NCI-H748 (cell line): Measurements from ENCODE around the gene TEX22.

Experiments used
- DNase-seq: peaks from one replicate; lab custom pipeline; 2025; ENCODE audit not compliant: unreplicated experiment; lab: John Stamatoyannopoulos, UW

The TEX22 gene

DNA sequence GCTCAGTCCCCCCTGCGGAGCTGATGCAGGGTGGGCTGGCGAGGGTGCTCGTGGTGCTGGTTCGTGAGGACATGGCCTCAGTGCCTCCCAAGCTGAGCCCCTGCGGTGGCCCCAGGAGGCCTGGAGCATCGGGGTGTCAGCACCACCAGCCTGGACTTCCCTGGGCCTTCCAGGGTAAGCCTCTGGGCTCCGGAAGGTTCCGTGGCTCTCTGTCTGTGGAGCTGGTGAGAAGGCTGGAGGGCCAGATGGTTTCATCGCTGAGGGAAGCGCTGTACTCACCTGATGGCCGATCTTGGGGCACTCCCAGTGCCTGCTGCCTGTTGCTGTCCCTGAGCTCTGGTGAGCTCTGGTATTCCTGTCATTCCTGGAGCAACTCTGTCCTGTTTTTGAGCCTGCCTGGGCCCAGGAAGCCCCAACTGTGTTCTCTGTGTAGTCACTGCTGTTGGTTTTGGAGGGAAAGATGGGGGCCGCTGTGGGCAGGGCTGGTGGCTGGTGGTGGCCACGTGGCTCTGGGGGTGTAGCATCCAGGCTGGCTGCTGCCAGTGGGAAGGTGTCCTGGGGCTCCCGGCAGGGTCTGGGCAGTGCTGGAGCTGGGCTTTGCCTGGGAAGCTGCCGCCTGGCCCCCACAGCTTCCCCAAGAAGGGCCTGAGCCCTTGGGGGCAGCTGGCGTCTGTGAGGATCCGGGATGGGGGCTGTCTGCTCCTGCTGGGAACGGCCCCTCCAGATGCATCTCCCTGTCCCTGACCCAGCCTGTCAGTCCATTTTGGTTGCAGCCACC lies 39.6 kb downstream of the TEX22 start:
- DNase-seq = no peak

DNA sequence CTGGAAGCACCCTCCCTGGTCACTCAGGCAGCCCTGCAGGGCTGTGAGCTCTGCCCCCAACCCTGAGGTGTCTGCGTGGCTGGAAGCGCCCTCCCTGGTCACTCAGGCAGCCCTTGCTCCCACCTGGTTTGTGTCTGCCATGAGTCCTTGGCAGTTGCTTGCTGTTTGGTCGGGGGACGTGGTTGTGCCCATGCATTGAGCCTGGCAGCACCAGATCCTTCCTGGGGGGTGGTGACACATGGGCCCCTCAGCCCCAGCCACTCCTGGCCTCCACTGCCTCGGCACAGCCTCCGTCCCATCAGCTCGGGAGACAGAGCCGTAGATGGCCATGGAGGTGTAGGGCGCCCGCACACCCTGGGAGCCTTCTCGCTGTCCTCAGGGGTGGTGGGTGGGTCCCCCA lies 40.8 kb downstream of the TEX22 start:
- DNase-seq = no peak

DNA sequence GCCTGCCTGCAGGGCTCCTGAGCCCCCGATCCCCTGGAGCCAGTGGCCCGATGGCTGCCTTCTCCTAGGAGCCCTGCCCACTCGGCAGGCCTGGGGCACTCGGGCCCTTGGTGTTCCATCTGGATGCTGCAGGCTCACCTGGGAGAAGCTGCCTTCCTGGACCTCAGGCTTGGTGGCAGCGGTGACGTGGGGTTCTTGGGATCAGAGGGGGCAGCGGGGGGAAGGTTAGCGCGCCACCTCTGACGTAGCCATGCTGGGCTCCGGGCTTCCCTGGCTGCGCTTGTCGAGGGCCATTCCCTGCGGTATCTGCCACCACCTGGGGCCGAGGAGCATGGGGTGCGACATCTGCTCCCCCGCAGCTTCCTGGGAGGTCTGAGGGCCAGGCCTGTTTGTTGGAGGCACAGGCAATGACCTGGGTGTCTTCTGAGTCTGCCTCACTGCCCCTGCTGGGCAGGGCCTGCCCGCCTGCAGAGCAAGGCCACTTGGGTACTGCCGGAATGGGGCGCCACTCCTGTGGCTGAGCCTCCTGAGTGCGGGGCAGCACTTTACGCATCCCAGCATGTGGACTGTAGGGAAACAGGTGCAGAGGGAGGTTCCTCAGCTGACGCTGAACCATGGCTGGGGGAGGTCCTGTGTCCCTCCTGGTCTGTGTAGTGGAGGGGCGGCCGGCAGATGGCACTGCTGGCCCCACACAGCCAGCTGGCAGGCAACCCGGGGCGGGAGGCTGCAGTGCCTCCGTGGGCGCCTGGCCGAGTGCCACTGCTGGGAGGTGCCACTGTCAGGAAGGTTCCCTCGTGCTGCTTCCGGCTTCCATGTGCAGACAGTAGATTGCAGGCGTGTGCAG lies 41.6 kb downstream of the TEX22 start:
- DNase-seq = peak; percentile 39

DNA sequence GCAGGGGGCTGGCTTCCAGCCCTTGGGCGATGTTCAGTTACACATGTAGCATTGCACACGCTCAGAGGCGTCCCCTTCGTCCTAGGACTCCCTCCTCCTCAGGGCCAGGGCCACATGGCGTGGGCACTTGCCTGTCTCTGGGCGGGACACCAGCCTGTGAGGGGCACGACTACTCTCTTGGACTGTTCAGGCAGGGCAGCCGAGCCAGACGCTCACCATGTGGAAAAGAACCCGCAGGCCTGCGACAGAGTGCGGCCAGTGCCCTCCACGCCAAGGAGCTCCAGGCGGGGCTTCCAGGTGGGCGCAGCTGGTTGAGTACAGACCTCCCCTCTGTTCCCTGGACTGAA lies 42.2 kb downstream of the TEX22 start:
- DNase-seq = no peak

DNA sequence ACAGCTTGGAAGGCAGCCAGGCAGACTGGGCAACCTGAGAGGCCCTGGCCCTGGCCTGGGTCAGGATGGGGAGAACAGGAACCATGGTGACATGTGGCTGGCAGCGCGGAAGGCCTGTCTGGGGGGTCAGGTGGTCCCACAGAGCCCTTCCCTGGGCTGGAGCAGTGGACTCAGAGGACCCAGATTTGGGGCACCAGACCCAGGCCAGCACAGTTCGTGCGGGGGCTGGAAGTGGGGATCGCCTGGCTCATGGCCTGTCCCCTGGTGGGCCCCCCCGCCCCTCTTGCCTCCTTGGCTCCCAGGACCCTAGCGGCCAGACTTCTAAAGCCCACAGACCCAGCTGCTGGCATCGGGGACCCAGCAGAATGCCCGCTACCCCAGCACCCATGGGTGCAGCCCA lies 42.7 kb downstream of the TEX22 start:
- no peak for DNase-seq

DNA sequence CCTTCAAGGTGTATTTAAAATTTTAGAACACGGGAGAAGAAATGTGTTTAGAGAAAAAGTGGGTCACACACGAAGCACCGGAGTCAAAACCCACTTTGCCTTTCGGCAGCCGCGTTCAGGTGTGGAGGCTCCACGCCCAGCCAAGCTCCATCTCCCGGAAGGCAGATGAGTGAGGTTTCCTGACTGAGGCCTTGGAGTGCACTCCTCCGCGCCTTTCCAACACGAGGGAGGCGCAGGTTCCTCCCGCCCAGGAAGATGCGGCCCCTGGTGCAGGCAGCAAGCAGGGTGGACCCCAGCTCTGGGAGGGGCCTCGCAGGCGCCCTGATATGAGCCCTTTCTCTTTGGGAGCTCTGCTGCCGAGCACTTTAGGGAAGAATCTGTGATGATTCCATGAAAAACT lies 43.8 kb downstream of the TEX22 start:
- DNase-seq = no peak

DNA sequence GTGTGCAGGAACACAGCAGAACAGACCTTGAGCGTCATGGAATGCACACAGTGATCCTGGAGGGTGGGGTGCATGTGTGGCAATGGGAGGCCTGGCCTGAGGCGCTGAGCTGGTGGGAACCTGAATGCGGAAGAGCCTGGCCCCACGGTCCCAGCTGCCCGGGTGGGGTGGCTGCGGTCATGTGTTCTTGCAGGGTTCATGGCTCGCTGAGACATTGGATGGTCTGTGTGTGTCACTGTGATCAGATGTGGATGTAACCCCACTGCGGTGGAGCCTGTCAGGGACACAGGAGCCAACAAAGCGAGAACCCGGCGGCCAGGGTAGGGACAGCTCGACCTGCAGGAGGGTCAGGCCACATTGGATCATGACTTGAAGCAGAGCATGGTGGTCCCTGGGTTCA lies 44.5 kb downstream of the TEX22 start:
- no peak for DNase-seq

DNA sequence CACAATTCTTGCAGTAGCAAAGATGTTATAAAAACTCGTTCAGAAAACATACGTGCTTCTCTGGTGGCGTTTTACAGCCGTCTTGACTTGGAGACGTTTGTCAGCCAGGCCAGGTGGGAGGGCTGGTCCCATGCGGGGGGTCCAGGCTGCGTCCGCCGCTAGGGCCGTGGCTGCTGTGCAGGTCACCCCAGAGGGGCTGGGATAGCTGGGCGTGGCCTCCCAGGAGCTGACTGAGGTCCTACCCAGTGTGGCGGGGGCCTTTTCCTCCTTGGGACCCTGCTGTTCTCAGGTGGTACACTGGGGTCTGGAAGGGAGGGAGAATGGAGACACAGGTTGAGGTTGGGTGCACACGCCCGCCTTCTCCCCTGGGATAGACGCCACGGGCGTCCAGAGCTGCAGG lies 46.5 kb downstream of the TEX22 start:
- DNase-seq = no peak

DNA sequence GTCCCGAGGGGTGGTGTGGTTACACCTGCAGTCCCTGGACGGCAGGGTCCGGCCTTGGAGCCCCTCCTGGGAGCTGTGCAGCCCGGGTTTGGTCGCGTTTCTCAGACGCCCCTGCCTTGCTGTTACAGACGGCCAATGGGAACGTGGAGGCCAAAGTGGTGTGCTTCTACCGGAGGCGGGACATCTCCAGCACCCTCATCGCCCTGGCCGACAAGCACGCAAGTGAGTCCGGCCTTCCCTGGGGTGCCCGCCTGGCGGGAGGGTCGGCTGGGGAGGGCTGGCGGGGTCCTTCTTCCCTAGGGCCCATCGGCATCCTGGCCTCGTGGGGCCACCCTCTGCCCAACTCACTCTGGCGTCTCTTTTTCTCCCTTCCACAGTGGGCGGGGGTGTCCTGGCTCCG lies 47.0 kb downstream of the TEX22 start:
- no peak for DNase-seq

DNA sequence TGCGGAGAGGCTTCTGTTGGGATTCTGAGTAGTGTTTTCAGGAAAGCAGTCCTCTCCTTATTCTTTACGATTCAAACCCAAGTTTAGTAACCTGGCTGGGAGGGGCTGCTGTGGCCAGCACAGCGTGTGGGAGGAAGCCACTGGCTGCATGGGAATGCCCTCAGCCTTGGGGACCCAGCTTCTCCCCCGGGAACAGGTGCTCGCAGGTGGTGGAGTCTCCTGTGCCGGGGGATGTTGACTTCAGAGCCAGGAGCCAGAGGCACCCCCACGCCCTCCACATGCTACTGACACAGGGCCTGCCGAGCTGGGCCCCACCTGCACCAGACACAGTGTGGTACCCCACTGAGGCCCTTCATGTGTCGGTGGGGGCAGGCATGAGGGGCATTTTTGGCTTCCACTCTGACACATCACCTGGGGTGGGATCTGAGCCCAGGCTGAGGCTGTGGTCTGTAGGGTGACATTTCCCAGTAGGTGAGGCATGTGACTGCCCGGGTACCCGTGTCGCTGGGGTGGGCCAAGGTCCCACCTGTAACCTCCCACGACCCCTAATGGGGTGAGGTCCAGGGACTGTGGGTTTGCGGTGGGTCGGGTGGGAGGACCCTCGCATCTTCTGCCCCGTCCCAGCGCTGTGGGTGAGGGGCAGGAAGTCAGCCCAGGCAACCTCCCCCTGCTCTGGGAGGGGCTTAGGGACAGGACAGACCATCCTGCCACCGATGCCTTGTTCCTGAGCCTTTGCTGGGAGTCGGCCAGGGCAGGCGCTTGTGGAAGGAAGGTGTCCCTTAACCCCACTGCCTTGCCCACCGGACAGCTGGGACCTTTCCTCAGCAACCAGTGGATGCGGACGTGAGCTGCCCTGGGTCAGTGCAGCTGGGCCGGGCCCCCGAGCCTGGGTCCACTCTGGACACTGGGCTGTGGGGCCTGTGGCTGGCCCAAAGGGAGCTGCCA lies 47.8 kb downstream of the TEX22 start:
- DNase-seq = no peak

DNA sequence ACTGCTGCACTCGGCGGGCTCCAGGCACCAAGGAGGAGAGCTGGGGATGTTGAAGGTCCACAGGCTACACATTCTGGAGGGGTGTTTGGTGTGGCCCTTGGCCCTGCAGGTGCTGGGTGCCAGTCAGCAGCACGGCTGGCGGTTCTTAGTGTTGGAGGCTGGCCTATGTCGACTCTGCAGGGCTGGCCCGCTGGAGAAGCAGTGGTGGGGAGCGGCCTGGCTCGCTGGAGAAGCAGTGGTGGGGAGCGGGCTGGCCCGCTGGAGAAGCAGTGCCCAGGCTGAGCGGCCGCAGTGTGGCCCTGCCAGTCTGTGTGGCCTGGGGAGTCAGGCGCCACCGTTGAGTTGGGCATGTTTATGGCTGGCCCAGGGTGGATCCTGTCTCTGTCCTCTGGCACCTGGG lies 48.6 kb downstream of the TEX22 start:
- no peak for DNase-seq

DNA sequence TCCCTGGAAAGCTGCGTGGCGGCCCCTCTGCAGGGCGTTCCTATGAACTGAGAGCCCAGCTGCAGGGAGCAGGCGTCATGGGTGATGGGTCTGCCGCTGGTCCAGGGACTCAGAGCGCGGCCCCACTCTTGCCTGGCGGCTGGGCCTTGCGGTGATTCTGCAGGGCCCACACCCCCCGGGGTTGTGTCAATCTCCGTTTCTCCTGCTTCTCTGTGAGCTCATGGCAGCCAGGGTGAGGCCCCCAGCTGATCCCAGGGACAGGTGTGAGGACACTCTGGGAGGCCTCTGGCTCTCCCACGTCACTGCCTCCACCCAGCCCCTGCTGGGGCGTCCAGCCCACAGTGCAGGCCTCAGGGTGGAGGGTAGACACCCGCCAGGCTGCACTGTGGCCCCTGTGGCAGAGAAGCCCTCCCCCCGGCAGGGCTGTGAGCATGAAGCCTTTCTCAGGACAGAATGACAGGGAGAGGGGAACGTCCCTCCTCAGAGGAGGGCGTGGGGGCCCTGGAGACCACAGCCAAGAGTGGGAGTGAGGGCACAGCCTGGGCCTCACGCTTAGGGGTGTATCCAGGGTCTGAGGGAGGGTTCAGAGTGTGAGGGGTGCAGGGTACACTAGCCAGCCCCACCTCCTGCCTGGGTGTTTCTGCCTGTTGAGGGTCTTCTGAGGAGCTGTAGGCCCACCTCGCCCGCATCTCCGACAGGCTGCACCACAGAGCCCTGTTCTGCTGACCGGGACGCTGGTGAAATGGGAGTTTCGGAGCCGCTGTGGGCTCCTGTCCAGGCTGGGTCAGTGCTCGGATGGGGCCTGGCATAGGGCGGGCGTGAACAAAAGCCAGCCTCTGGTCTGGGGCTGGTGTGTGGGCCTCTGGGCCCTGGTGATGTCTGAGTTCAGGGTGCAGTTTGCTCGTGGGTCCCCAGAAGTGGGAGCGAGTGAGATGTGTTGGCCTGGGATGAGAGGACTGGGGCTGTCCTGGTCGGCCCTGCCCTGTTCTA lies 49.6 kb downstream of the TEX22 start:
- DNase-seq = no peak

DNA sequence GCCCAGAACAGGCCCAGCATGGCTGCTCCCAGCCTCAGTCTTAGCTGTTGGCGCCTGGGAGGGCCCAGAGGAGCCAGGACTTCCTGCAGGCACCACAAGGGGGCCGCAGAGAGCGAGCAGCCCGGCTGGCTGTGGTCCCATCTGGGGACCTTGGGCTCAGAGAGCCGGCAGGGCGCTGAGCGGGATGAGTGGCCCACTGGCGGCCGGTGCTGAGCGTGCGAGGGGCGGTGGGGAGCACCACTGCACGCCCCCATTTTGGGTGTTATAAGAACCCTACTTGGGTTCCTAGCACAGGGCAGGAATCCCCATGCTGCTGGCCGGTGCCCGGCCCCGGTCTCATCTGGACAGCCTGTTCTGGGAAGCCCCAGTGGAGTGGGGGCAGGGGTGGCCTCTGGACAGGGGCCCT lies 50.4 kb downstream of the TEX22 start:
- DNase-seq = peak; percentile 33

DNA sequence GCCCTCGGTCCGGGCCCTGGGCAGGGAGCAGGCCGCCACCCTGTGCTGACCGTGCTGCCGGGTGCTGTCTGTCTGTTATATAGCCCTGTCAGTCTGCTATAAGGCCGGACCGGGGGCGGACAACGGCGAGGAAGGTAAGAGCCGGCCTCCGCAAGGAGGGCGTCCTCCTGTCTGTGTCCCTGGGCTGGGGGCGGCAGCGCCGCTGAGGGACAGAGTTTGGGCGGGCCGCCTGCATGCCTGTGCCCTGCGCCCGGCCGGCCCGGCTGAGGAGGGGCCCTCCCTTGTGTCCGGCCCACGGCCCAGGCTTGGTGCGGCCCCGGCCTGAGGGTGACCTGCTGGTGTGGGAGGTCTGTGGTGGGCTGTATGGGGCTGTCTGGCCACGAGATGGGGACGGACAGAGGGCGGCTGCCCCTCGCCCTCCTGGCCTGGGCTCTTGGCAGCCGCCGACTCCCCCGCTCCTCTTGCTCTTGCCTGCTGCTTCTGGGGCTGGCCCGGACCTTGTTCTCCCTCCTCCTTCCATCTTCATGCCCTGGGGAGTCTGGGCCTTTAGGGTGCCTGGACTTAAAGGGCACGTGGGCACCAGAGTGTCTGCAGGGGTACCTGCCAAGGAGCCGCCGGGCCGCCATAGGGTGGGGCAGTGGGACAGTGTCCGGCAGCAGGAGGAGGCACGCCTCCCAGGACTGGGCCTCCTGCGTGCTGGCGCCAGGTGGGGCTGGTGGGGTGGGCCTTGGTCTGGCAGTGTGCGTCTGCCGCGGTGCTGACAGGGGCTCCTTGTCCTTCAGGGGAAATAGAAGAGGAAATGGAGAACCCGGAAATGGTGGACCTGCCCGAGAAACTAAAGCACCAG lies 51.2 kb downstream of the TEX22 start:
- no peak for DNase-seq

DNA sequence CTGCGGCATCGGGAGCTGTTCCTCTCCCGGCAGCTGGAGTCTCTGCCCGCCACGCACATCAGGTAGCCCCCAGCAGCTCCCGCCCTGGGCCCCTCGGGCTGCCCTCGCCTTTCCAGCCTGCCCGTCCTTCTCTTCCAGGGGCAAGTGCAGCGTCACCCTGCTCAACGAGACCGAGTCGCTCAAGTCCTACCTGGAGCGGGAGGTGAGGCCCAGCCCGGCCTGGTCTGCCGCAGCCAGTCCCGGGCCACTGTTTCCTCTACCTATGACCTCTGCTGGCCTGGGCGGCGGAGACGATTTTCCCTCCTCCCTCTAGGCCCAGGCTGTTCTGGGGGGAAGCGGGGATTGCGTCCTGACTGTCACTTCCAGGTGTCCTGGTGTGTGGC lies 51.8 kb downstream of the TEX22 start:
- no peak for DNase-seq

DNA sequence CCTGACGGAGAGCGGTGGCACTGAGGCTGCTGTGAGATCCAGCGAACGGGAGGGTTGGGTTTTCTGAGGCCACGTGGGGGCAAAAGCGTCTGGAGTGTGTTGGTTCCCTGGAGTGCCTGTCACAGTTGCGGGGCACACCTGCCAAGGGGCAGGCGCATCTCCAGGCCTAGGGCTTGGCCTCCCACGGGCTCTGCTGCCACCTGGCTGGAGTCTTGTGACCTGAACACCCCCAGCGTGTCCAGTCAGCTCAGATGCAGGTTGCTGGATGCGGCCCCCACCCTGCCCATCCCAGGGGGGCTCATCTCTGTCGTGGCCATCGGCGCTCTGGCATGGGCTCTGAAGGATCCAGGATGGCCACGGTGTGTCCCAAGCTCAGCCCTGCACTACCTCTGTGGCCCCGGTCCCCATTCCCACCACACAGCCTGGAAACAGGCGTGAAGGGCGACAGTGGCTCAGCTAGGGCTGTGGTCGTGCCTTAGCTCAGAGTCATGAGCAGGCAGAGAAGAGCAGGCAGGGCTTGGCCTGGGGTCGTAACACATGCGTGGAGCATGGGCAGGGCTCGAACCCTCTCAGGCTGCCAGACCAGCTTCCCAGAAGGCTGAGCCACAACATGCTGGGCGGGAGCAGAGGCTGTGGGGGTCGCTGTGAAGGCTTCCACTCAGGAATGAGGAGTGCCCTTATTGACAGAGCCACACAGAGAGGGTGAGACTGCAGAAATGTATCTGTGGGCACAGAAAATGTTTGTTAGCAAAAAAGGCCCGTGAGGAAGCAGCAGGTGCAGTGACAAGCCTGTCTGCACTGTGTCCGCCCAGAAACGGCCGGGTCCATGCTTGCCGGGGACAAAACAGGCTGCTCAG lies 52.8 kb downstream of the TEX22 start:
- no peak for DNase-seq

DNA sequence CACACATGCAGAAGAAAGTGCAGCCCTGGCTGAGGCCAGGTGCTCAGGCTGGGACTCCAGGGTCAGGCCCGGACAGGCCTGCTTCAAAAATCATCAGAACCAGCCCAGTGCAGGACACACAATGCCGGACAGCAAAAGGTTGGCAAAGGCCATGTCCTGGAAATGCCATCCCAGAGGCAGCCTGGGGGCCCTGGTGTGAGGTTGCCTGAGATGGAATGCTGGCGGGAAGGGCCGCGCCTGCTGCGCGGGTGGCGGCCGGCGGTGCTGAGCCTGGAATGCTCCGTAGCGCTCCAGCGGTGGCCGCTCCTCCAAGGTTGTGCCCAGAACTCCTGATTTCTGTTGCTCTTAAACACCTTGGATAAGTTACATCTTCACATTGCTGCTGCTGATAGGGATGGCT lies 54.6 kb downstream of the TEX22 start:
- DNase-seq = no peak

DNA sequence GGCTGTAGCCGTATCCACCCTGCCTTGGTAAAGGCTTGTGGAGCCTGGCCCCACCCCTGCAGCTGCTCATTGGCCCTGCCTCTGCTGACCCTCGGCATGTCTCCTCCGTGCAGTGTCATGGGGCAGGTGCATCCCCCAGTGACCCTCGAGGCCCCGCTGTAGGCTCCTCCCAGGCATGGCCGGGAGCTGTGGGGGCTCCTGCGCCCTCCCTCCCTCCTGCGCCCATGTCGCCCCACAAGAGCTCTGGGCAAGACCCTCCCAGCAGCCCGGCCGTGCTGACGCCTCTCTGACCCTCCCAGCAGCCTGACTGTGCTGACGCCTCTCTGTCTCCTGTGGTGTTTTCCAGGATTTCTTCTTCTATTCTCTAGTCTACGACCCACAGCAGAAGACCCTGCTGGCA lies 55.5 kb downstream of the TEX22 start:
- DNase-seq = no peak
